Astrocyte (in vitro differentiated cells and primary cell): ENCODE results near the gene NUCB2. TPM values are rescaled to one million over a fixed set of nuclear protein-coding genes. Genes with fewer than 3 reads are reported as not detected.
"Not testable (repeated sequence)": the region's sequence is repeated elsewhere in the genome, so short reads cannot be mapped to it uniquely, and the experiment has no call there.

Source experiments
- DNase-seq: peaks from one replicate; pipeline ENCODE4 v3.0.0-alpha.2; 2010; ENCODE audit warnings: low read depth
- FAIRE-seq: peaks from 2 replicates; lab custom pipeline; 2011; peaks lifted over from hg19 to GRCh38; lab: Jason Lieb, UNC
- H2AFZ ChIP-seq: 2 replicates; pipeline ENCODE4 v1.6.0; 2012; ENCODE audit warnings: low read depth, low read length, inconsistent platforms
- H3K27ac ChIP-seq: 2 replicates; pipeline ENCODE4 v1.5.1; 2011; ENCODE audit warnings: low read depth, low read length, inconsistent platforms
- H3K27me3 ChIP-seq: 2 replicates; pipeline ENCODE4 v1.6.0; 2011; ENCODE audit warnings: low read length, inconsistent platforms; ENCODE audit not compliant: insufficient read depth
- H3K36me3 ChIP-seq: 2 replicates; pipeline ENCODE4 v1.5.1; 2011; ENCODE audit warnings: low read length, inconsistent platforms; ENCODE audit not compliant: insufficient read depth
- H3K4me1 ChIP-seq: 2 replicates; pipeline ENCODE4 v1.5.1; 2011; ENCODE audit warnings: low read length, inconsistent platforms; ENCODE audit not compliant: insufficient read depth
- H3K4me2 ChIP-seq: 2 replicates; pipeline ENCODE4 v1.6.0; 2012; ENCODE audit warnings: low read length, inconsistent platforms
- H3K4me3 ChIP-seq: 2 replicates; pipeline ENCODE4 v1.5.1; 2011; ENCODE audit warnings: low read depth, mild to moderate bottlenecking, low read length, inconsistent platforms; ENCODE audit not compliant: insufficient read depth
- H3K79me2 ChIP-seq: 2 replicates; pipeline ENCODE4 v1.6.0; 2012; ENCODE audit warnings: mild to moderate bottlenecking, low read length, inconsistent platforms; ENCODE audit not compliant: insufficient read depth
- H3K9ac ChIP-seq: 2 replicates; pipeline ENCODE4 v1.6.0; 2012; ENCODE audit warnings: mild to moderate bottlenecking, low read length, inconsistent platforms
- H3K9me3 ChIP-seq: 2 replicates; pipeline ENCODE4 v1.5.1; 2012; ENCODE audit warnings: low read depth, mild to moderate bottlenecking, low read length, inconsistent platforms; ENCODE audit not compliant: insufficient read depth
- H4K20me1 ChIP-seq: 2 replicates; pipeline ENCODE4 v1.6.0; 2012; ENCODE audit warnings: low read length, inconsistent platforms; ENCODE audit not compliant: insufficient read depth
- H3K27ac Mint-ChIP-seq: one replicate; pipeline ENCODE4 v1.8.0; 2021; ENCODE audit warnings: mild to moderate bottlenecking, mixed read lengths; ENCODE audit not compliant: unreplicated experiment
- H3K27me3 Mint-ChIP-seq: one replicate; pipeline ENCODE4 v1.8.0; 2021; ENCODE audit warnings: low read depth, mixed read lengths; ENCODE audit not compliant: unreplicated experiment
- H3K36me3 Mint-ChIP-seq: one replicate; pipeline ENCODE4 v1.8.0; 2021; ENCODE audit warnings: low read depth, mixed read lengths; ENCODE audit not compliant: unreplicated experiment
- H3K4me1 Mint-ChIP-seq: one replicate; pipeline ENCODE4 v1.8.0; 2021; ENCODE audit warnings: low read depth, mixed read lengths; ENCODE audit not compliant: unreplicated experiment
- H3K4me3 Mint-ChIP-seq: one replicate; pipeline ENCODE4 v1.8.0; 2021; ENCODE audit warnings: mild to moderate bottlenecking, moderate library complexity, mixed read lengths; ENCODE audit not compliant: unreplicated experiment
- H3K9me3 Mint-ChIP-seq: one replicate; pipeline ENCODE4 v1.8.0; 2021; ENCODE audit warnings: mild to moderate bottlenecking, mixed read lengths; ENCODE audit not compliant: unreplicated experiment
- EZH2 ChIP-seq: IDR thresholded peaks from 2 replicates; pipeline ENCODE4 v1.6.1; 2012; ENCODE audit warnings: mild to moderate bottlenecking, low read length, inconsistent platforms; ENCODE audit not compliant: insufficient read depth
- total RNA-seq: library from RNA; stranded (reverse); gene quantifications from 2 replicates; pipeline ENCODE4 v1.2.1, GENCODE V29; 2021
- TF ChIP-seq, protein P1 (sequence below): IDR thresholded peaks from 2 replicates; pipeline ENCODE4 v1.5.1; 2011; ENCODE audit warnings: low read depth, mild to moderate bottlenecking, inconsistent platforms, low read length, moderate library complexity; ENCODE audit not compliant: insufficient read depth

Gene NUCB2
- total RNA-seq, 1 donor from 2014 or later: 71.2 TPM

DNA sequence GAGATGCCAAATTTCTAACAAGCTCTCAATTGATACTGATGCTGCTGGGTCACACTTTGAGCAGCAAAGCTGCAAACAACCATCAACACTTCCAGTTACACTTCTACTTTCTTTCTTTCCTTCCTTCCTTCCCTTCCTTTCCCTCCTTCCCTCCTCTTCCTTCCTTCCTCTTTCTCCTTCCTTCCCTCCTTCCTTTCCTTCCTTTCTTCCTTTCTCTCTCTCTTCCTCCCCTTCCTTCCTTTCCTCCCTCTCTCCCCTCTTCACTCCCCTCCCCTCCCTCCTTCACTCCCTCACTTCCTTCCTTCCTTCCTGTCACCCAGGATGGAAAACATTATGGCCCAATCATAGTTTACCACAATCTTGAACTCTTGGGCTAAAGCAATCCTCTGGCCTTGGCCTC lies 35.8 kb upstream of the NUCB2 start:
- no peak overlapping the region for H3K4me3 ChIP-seq

DNA sequence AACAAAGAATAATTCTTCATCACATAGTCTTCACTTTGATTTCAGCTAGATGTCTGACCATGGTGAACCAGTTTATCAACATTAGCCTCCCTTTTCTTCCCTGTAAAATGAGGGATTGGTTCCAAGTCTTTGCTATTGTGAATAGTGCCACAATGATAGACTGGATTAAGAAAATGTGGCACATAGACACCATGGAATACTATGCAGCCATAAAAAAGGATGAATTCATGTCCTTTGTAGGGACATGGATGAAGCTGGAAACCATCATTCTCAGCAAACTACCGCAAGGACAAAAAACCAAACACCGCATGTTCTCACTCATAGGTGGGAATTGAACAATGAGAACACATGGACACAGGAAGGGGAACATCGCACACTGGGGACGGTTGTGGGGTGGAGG lies 33.6 kb upstream of the NUCB2 start:
- H3K9me3 ChIP-seq, H3K79me2 ChIP-seq, H3K9me3 Mint-ChIP-seq, H3K27ac Mint-ChIP-seq, H3K9ac ChIP-seq, H3K4me3 ChIP-seq, DNase-seq, H3K36me3 ChIP-seq, H3K36me3 Mint-ChIP-seq, H3K4me2 ChIP-seq, H3K4me3 Mint-ChIP-seq, H3K27me3 ChIP-seq, H4K20me1 ChIP-seq, H3K27ac ChIP-seq, H2AFZ ChIP-seq, H3K4me1 ChIP-seq, H3K4me1 Mint-ChIP-seq, FAIRE-seq: not testable (repeated sequence)
- H3K27me3 Mint-ChIP-seq: peaks cover 10% of the 10 kb centered on the region

More for the DNA sequence above, 35.8 kb upstream of the NUCB2 start:
- no peaks in the 10 kb centered on the region for H3K4me1 ChIP-seq
- H3K27ac ChIP-seq: no peak overlapping the region
- H3K79me2 ChIP-seq: no peaks in the 10 kb centered on the region
- no peak overlapping the region for H3K27ac Mint-ChIP-seq
- no peaks in the 10 kb centered on the region for H3K9me3 ChIP-seq
- TF ChIP-seq, protein P1, sequence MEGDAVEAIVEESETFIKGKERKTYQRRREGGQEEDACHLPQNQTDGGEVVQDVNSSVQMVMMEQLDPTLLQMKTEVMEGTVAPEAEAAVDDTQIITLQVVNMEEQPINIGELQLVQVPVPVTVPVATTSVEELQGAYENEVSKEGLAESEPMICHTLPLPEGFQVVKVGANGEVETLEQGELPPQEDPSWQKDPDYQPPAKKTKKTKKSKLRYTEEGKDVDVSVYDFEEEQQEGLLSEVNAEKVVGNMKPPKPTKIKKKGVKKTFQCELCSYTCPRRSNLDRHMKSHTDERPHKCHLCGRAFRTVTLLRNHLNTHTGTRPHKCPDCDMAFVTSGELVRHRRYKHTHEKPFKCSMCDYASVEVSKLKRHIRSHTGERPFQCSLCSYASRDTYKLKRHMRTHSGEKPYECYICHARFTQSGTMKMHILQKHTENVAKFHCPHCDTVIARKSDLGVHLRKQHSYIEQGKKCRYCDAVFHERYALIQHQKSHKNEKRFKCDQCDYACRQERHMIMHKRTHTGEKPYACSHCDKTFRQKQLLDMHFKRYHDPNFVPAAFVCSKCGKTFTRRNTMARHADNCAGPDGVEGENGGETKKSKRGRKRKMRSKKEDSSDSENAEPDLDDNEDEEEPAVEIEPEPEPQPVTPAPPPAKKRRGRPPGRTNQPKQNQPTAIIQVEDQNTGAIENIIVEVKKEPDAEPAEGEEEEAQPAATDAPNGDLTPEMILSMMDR: no peak
- no peak for TF ChIP-seq EZH2
- H3K4me2 ChIP-seq: no peak overlapping the region
- no peak overlapping the region for H2AFZ ChIP-seq
- H4K20me1 ChIP-seq: no peaks in the 10 kb centered on the region
- H3K9me3 Mint-ChIP-seq: no peaks in the 10 kb centered on the region
- H3K9ac ChIP-seq: no peak overlapping the region
- H3K4me1 Mint-ChIP-seq: no peaks in the 10 kb centered on the region
- peaks cover 2% of the 10 kb centered on the region for H3K27me3 ChIP-seq
- no peaks in the 10 kb centered on the region for H3K36me3 ChIP-seq
- no peaks in the 10 kb centered on the region for H3K36me3 Mint-ChIP-seq
- DNase-seq: no peak
- peaks cover 10% of the 10 kb centered on the region for H3K27me3 Mint-ChIP-seq
- H3K4me3 Mint-ChIP-seq: no peak overlapping the region
- no peak for FAIRE-seq

DNA sequence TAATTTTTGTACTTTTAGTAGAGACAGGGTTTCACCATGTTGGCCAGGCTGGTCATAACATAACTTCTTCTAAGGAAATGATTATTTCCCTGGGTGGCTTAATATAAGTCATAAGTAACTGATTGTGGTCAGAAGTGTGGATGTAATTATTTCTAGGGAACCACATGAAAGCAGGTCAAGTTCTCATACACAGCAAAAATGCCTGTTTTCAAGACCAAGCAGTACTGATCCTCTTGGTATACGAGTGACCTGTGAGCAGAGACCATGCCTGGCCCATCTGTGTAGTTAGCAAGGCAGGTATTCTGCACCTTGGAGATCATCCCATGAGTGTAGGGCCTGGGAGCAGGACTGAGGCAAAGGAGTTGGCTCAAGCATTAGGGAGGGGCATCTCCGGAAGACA lies 32.5 kb upstream of the NUCB2 start:
- H3K27me3 Mint-ChIP-seq: peaks cover 10% of the 10 kb centered on the region
- no peaks in the 10 kb centered on the region for H3K36me3 Mint-ChIP-seq
- no peaks in the 10 kb centered on the region for H3K4me1 Mint-ChIP-seq
- no peak for FAIRE-seq
- Histone ChIP-seq H3K4me1 (no peaks in the 10 kb centered on the region), H3K9me3 (no peaks in the 10 kb centered on the region), H4K20me1 (no peaks in the 10 kb centered on the region), H3K27ac (no peak overlapping the region), H3K27me3 (peaks cover 2% of the 10 kb centered on the region), H3K79me2 (no peaks in the 10 kb centered on the region), H3K9ac (no peak overlapping the region), H3K36me3 (no peaks in the 10 kb centered on the region), H2AFZ (no peak overlapping the region), H3K4me2 (no peak overlapping the region), H3K4me3 (no peak overlapping the region)
- H3K4me3 Mint-ChIP-seq: no peak overlapping the region
- H3K27ac Mint-ChIP-seq: no peak overlapping the region
- TF ChIP-seq, protein P1: no peak
- no peak for TF ChIP-seq EZH2
- no peak for DNase-seq
- H3K9me3 Mint-ChIP-seq: no peaks in the 10 kb centered on the region
